Rectal smooth muscle tissue (tissue), 1 donor: Measurements from ENCODE around the gene NET1.
"Not testable (repeated sequence)": the region's sequence is repeated elsewhere in the genome, so short reads cannot be mapped to it uniquely, and the experiment has no call there.

Experiments
- H3K27ac ChIP-seq: one replicate; pipeline ENCODE4 v1.7.0; 2013; ENCODE audit warnings: low read depth, low read length, inconsistent platforms
- H3K27me3 ChIP-seq: one replicate; pipeline ENCODE4 v1.7.0; 2013; ENCODE audit warnings: low read length; ENCODE audit not compliant: control insufficient read depth, insufficient read depth
- H3K36me3 ChIP-seq: one replicate; pipeline ENCODE4 v1.7.0; 2013; ENCODE audit warnings: low read length; ENCODE audit not compliant: control insufficient read depth, insufficient read depth
- H3K4me1 ChIP-seq: one replicate; pipeline ENCODE4 v1.7.0; 2013; ENCODE audit warnings: low read length; ENCODE audit not compliant: control insufficient read depth, insufficient read depth
- H3K4me3 ChIP-seq: one replicate; pipeline ENCODE4 v1.7.0; 2013; ENCODE audit warnings: low read length
- H3K9ac ChIP-seq: one replicate; pipeline ENCODE4 v1.7.0; 2013; ENCODE audit warnings: low read length

Gene NET1

DNA sequence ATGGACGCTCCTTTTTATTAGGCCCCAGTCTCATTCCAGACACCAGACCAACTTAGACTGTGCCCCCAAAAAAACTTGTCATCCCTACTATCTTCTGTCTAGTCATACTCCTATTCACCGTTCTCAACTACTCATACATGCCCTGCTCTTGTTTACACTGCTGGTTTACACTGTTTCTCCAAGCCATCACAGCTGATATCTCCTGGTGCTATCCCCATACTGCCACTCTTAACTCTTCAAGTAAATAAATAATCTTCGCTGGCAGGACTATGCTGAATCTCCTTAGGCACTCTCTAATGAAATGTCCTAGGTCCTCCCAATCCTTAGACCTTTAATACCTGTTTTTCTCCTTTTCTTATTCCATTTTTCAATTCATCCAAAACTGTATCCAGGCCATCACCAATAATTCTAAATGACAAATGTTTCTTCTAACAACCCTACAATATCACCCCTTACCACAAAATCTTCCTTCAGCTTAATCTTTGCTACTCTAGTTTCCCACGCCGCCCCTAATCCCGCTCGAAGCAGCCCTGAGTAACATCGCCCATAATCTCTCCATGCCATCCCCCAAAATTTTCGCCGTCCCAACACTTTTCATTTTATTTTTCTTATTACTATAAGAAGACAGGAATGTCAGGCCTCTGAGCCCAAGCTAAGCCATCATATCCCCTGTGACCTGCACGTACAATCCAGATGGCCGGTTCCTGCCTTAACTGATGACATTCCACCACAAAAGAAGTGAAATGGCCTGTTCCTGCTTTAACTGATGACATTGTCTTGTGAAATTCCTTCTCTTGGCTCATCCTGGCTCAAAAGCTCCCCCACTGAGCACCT lies 63.8 kb downstream of the NET1 start:
- not testable (repeated sequence) for H3K36me3 ChIP-seq, H3K27ac ChIP-seq, H3K4me3 ChIP-seq, H3K27me3 ChIP-seq, H3K9ac ChIP-seq, H3K4me1 ChIP-seq

DNA sequence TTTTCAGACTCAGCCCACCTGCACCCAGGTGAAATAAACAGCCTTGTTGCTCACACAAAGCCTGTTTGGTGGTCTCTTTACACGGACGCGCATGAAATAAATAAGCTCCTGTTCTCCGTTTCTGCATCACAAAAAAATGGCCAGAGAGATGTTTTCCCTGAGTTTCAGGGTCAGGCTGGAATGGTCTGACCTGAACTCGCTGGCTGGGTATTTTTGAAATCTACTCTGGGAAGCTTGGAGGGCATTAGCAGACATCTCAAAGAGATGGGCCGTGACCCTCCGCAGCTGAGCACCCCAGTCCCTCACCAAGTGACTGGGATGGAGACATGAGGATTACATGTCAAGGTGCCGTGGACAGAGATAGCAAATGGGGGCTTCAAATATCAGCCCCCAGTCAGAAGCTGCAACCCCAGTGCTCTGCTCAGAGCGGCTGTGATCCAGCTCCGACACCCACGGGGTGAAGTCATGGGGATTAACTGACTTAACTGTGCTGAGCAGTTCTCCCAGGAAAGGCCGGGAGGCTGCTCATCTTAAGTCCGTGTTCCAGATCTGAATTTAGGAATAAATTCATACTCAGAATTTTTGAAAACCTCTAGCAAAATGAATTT lies 64.7 kb downstream of the NET1 start:
- Histone ChIP-seq H3K9ac (no peak overlapping the region), H3K27me3 (no peaks in the 10 kb centered on the region), H3K4me1 (no peaks in the 10 kb centered on the region), H3K4me3 (no peak overlapping the region), H3K27ac (no peak overlapping the region), H3K36me3 (no peaks in the 10 kb centered on the region)

GRCh38 chr10:5477948-5478693 lies 65.8 kb downstream of the NET1 start:
- Histone ChIP-seq H3K27ac (no peak overlapping the region), H3K4me1 (no peaks in the 10 kb centered on the region)

GRCh38 chr10:5478694-5479305 lies 66.4 kb downstream of the NET1 start:
- Histone ChIP-seq H3K27me3 (no peaks in the 10 kb centered on the region), H3K27ac (no peak overlapping the region), H3K36me3 (no peaks in the 10 kb centered on the region), H3K4me1 (no peaks in the 10 kb centered on the region), H3K9ac (no peak overlapping the region), H3K4me3 (no peak overlapping the region)

More at GRCh38 chr10:5477948-5478693, 65.8 kb downstream of the NET1 start:
- H3K36me3 ChIP-seq, result no peaks in the 10 kb centered on the region
- H3K27me3 ChIP-seq, result no peaks in the 10 kb centered on the region
- H3K4me3 ChIP-seq, result no peak overlapping the region
- H3K9ac ChIP-seq, result no peak overlapping the region

GRCh38 chr10:5479481-5480161 lies 67.3 kb downstream of the NET1 start:
- H3K9ac ChIP-seq, result no peak overlapping the region
- H3K27ac ChIP-seq, result no peak overlapping the region
- no peak overlapping the region for H3K4me3 ChIP-seq
- H3K36me3 ChIP-seq, result no peaks in the 10 kb centered on the region
- no peaks in the 10 kb centered on the region for H3K4me1 ChIP-seq
- no peaks in the 10 kb centered on the region for H3K27me3 ChIP-seq

- Histone ChIP-seq H3K36me3 (no peaks in the 10 kb centered on the region), H3K9ac (no peak overlapping the region), H3K27ac (no peak overlapping the region), H3K27me3 (no peaks in the 10 kb centered on the region), H3K4me1 (no peaks in the 10 kb centered on the region), H3K4me3 (no peak overlapping the region)
Observed at GRCh38 chr10:5480162-5480941, 68.0 kb downstream of the NET1 start.

DNA sequence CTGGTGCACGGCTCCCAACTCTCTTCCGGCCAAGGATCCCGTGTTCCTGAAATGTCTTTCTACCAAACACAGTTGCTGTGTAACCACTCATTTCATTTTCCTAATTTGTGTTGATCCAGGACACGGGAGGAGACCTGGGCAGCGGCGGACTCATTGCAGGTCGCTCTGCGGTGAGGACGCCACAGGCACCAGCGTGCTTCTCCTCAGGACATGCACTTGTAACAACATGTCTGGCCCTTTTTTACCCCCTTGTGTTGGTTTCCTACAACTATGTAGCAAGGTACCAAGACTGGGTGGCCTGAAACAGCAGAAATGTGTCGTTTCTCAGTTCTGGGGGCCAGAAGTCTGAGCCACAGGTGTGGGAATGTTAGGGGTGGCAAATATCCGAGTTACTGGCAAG lies 68.8 kb downstream of the NET1 start:
- Histone ChIP-seq H3K4me3 (no peak overlapping the region), H3K9ac (no peak overlapping the region), H3K27me3 (no peaks in the 10 kb centered on the region), H3K4me1 (no peaks in the 10 kb centered on the region), H3K36me3 (no peaks in the 10 kb centered on the region), H3K27ac (no peak overlapping the region)

GRCh38 chr10:5482016-5482415 lies 69.7 kb downstream of the NET1 start:
- Histone ChIP-seq H3K9ac (no peak overlapping the region), H3K4me3 (no peak overlapping the region), H3K4me1 (no peaks in the 10 kb centered on the region), H3K36me3 (no peaks in the 10 kb centered on the region), H3K27ac (no peak overlapping the region), H3K27me3 (no peaks in the 10 kb centered on the region)

DNA sequence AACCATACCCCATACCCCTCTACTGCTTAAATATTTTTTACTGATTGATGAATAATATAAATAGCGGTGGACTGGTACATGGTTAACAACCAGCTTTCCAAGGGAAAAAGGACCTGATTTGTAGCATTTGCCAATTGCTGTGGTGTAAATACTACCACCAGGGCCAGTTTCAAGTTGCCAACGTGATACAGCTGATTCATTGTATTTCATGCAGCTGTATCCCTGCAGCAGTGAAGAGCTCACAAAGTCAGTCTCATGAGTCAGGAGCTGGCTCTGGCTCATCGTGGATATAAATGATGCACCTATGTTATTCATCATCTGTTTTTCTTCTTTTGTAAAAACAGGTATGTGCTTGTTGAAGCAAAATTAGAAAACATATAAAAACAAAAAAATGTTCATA lies 71.8 kb downstream of the NET1 start:
- Histone ChIP-seq H3K27me3 (no peaks in the 10 kb centered on the region), H3K9ac (no peak overlapping the region), H3K4me3 (no peak overlapping the region), H3K36me3 (no peaks in the 10 kb centered on the region), H3K4me1 (no peaks in the 10 kb centered on the region), H3K27ac (no peak overlapping the region)

DNA sequence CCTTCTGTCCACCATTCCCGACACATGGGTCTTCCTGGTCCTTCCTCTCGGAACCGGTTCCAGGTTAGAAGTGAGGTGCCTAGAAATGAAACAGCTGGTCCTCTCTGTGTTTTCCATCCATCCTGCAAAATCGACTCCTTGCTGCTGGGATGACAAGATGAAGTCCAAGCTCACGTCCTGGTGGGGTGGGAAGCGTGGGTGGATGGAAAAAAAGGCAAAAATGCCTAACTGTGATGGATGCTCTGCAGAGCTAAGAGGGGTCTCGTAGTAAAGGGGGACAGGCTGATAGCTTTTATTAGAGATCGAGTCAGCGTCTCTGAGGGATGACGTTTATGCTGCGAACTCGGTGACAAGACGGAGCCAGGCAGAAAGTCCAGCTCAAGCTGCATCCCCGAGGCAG lies 72.9 kb downstream of the NET1 start:
- no peak overlapping the region for H3K27ac ChIP-seq
- no peaks in the 10 kb centered on the region for H3K4me1 ChIP-seq
- H3K4me3 ChIP-seq, result no peak overlapping the region
- no peak overlapping the region for H3K9ac ChIP-seq
- H3K36me3 ChIP-seq, result no peaks in the 10 kb centered on the region
- no peaks in the 10 kb centered on the region for H3K27me3 ChIP-seq

DNA sequence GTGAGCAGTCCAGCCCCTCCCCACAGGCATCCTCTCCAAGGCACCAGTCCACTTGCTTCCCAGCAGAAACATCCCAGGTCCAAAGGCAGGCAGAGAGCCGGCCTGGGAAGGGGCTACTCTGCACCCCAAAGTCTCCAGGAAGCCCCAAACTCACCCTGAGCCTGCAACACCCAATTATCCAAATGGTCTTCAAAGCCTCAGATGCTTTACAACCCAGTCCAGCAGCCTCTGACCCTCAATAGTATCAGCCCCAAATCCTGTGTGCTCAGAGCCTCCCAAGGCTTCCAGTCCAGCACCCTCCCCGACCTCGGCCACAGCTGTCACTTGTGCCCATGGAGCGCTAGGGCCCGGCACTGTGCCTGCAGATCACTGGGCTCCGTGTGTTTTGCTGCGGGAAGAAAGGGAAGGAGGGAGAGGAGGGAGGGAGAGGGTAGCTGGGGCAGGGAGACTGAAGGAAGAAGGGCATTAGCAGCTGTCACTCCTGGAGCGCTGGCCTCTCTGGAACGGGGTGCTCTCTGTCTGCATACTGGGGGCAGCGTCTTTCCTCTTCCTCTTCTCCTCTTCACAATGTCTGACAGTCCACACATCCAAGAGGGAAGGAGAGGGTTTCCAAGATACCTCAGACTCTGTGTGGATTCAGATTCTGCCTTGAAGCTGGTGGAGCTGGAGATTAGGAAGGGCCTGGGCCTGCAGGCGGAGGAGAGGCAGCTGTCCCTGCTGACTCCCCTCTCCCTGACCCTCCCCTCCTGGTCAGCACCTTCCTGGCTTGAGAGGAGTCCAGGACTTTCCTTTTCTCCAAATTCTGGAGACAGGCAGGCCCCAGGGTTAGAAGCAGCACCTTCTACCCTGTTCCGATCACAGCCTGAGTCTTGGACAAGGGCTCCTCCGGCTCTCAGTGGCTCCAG lies 73.8 kb downstream of the NET1 start:
- Histone ChIP-seq H3K36me3 (no peaks in the 10 kb centered on the region), H3K27ac (no peak overlapping the region), H3K9ac (peak overlapping the region; percentile 0), H3K4me3 (no peak overlapping the region), H3K4me1 (no peaks in the 10 kb centered on the region), H3K27me3 (no peaks in the 10 kb centered on the region)
